ENCODE data around the gene CCDC12. TPM values are rescaled to one million over a fixed set of nuclear protein-coding genes. Genes with fewer than 3 reads are reported as not detected.

CCDC12 gene
- polyA plus RNA-seq, 6 donors from 2014 or later = 119 to 157 (median 123) TPM

DNA sequence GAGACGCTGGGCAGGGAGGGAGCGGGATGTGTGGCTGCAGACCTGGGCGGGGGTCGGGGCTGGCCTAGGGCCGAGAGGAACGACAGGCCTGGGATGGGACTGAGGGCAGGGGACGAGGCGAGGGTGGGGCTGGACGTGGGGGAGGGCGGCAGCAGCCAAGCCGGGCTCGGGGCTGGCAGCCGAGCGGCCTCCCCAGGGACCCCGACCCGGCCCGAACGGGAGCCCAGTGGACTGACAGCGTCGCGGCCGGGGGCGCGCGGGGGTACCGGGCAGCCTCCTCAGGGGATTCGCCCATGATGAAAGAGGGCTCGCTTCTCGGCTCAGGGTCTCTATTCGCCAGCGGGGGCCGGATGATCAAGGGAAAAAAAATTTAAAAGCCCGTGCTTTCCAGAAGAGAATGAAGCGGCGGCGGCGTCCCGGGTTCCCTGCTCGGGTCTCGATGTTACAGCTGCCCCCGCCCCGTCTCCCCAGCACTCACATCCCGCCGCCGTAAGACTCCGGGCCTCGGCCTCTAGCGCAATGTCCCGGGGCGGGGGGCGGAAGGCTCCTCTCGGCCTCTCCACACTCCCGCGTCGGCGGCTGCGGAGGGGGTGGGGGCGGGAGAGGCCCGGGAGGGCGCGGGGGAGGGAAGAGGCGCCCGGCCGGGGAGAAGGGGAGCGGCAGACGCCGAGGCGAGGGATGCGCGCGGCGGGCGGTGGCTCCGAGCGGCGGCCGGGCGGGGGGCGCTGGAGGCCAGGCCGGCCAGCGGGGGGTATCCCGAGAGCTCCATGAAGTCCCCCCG, 94.8 kb downstream of the CCDC12 start:
- no peaks in the 10 kb centered on the region for H3K9me3 Mint-ChIP-seq
- no peaks in the 10 kb centered on the region for H3K36me3 Mint-ChIP-seq
- peaks cover 25 to 50% (median 38%) of the 10 kb centered on the region in 3 donors for H3K27me3 Mint-ChIP-seq
- no peak overlapping the region for H3K27ac Mint-ChIP-seq
- peak overlapping the region in 7 of 8 donors; percentile 60 to 87 (median 77) for H3K4me3 Mint-ChIP-seq
- peaks cover 9 to 17% (median 13%) of the 10 kb centered on the region in 3 donors for H3K4me1 Mint-ChIP-seq
- DNase-seq (no peak), ATAC-seq (ENCODE audit: low read depth in 2 of 2) (peak; percentile 49 to 50)

GRCh38 chr3:46880884-46881595, 95.5 kb downstream of the CCDC12 start:
- no peak overlapping the region for H3K27ac Mint-ChIP-seq
- DNase-seq = no peak
- no peak for ATAC-seq (ENCODE audit: low read depth in 2 of 2)
- H3K4me1 Mint-ChIP-seq = peaks cover 9 to 17% (median 13%) of the 10 kb centered on the region in 3 donors
- no peaks in the 10 kb centered on the region for H3K36me3 Mint-ChIP-seq
- peaks cover 25 to 50% (median 38%) of the 10 kb centered on the region in 3 donors for H3K27me3 Mint-ChIP-seq
- no peaks in the 10 kb centered on the region for H3K9me3 Mint-ChIP-seq
- peak overlapping the region; percentile 9 to 88 (median 66) for H3K4me3 Mint-ChIP-seq

- no peaks in the 10 kb centered on the region for H3K9me3 Mint-ChIP-seq
- peaks cover 13 to 29% (median 19%) of the 10 kb centered on the region in 3 donors for H3K27me3 Mint-ChIP-seq
- no peak overlapping the region for H3K4me3 Mint-ChIP-seq
- no peak for DNase-seq
- no peak for ATAC-seq (ENCODE audit: low read depth in 2 of 2)
- peaks cover 15 to 27% (median 22%) of the 10 kb centered on the region in 3 donors for H3K4me1 Mint-ChIP-seq
- H3K27ac Mint-ChIP-seq = no peak overlapping the region
- H3K36me3 Mint-ChIP-seq = no peaks in the 10 kb centered on the region
Observed at GRCh38 chr3:46878781-46879436, 97.6 kb downstream of the CCDC12 start.

GRCh38 chr3:46877406-46878125, 99.0 kb downstream of the CCDC12 start, which contains the start of gene PTH1R:
TSS of gene PTH1R (plus strand) at chr3:46877721. CDS start at chr3:46883560, 5,839 bp downstream.
- Mint-ChIP-seq H3K27me3 (peaks cover 14 to 23% (median 15%) of the 10 kb centered on the region in 3 donors), H3K9me3 (no peaks in the 10 kb centered on the region), H3K36me3 (no peaks in the 10 kb centered on the region), H3K27ac (no peak within 1 kb of the TSS), H3K4me1 (peaks cover 25 to 34% (median 30%) of the 10 kb centered on the region in 3 donors), H3K4me3 (peak within 1 kb of the TSS in 2 of 8 donors; percentile 5 to 62)
- no peak for DNase-seq
- no peak for ATAC-seq (ENCODE audit: low read depth in 2 of 2)

- Mint-ChIP-seq H3K27me3 (peaks cover 15 to 19% (median 15%) of the 10 kb centered on the region in 3 donors), H3K9me3 (no peaks in the 10 kb centered on the region), H3K4me1 (peaks cover 22 to 30% (median 29%) of the 10 kb centered on the region in 3 donors), H3K27ac (no peak overlapping the region), H3K4me3 (no peak overlapping the region), H3K36me3 (no peaks in the 10 kb centered on the region)
- ATAC-seq (ENCODE audit: low read depth in 2 of 2) (no peak), DNase-seq (no peak)
Observed at GRCh38 chr3:46876313-46877300, 99.9 kb downstream of the CCDC12 start.

DNA sequence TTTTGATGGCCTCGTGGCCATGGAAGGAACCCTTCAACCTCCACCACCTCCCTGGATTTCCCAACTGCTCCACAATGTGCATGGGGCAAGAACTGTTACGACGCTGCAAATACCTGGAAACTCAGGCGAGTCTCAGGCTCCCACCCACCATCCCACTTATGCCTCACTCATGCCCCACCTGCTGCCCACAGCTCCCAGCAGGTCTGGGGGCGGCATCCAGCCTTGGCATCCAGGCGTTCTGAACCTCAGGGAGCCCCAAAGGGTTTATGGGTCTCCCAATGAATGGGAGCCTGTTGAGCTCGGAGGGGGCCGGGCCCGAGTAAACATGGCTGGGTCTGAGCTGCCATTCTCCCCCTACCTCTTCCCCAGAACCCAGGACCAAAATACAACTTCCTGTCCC, 101.0 kb downstream of the CCDC12 start:
- H3K4me3 Mint-ChIP-seq = no peak overlapping the region
- H3K9me3 Mint-ChIP-seq = no peaks in the 10 kb centered on the region
- H3K27ac Mint-ChIP-seq = peak overlapping the region in 2 of 6 donors; percentile 9 to 21
- no peaks in the 10 kb centered on the region for H3K36me3 Mint-ChIP-seq
- H3K27me3 Mint-ChIP-seq = peaks cover 14 to 21% (median 18%) of the 10 kb centered on the region in 3 donors
- no peak for DNase-seq
- no peak for ATAC-seq (ENCODE audit: low read depth in 2 of 2)
- H3K4me1 Mint-ChIP-seq = peaks cover 19 to 29% (median 25%) of the 10 kb centered on the region in 3 donors

DNA sequence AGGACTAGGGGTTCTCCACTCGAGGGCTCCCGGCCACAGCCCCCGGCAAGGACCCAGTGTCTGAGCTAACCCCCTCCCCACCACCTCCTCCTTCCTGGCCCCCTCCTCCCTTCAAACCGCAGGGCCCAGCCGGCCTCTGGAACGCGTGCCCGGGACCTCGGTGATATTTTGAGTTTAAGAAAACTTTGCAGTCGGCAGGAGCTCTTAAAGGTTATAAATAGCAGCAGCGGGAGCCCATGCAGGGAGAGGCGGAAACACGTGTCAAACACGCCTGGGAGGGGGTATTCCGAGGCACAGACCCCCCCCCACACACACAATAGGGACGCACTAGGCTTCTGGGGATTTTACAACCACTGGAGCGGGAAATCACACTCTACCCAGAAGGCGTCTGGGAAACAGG, 102.1 kb downstream of the CCDC12 start:
- Mint-ChIP-seq H3K9me3 (no peaks in the 10 kb centered on the region), H3K4me3 (peak overlapping the region in 4 of 8 donors; percentile 13 to 69 (median 25)), H3K27me3 (peaks cover 10 to 23% (median 14%) of the 10 kb centered on the region in 3 donors), H3K4me1 (peaks cover 21 to 25% (median 23%) of the 10 kb centered on the region in 3 donors), H3K27ac (peak overlapping the region in 3 of 6 donors; percentile 11 to 68 (median 37)), H3K36me3 (no peaks in the 10 kb centered on the region)
- no peak for DNase-seq
- ATAC-seq (ENCODE audit: low read depth in 2 of 2) = peak; percentile 74 to 80

GRCh38 chr3:46873521-46873920, 103.0 kb downstream of the CCDC12 start:
- peaks cover 10 to 32% (median 23%) of the 10 kb centered on the region in 3 donors for H3K27me3 Mint-ChIP-seq
- H3K4me3 Mint-ChIP-seq = peak overlapping the region in 2 of 8 donors; percentile 14 to 60
- H3K4me1 Mint-ChIP-seq = peaks cover 21 to 25% (median 23%) of the 10 kb centered on the region in 3 donors
- peak overlapping the region in 1 of 6 donors; percentile 57 for H3K27ac Mint-ChIP-seq
- no peaks in the 10 kb centered on the region for H3K36me3 Mint-ChIP-seq
- peak in 1 of 2 donors; percentile 4 for ATAC-seq (ENCODE audit: low read depth in 2 of 2)
- DNase-seq = no peak
- no peaks in the 10 kb centered on the region for H3K9me3 Mint-ChIP-seq

Other genes with a start within 250 kb of the CCDC12 start
- not detected for gene MYL3, start 113.3 kb downstream of the CCDC12 start, polyA plus RNA-seq (ENCODE audit: low read depth in 6 of 6)
- gene PTH1R, start 99.0 kb downstream of the CCDC12 start, polyA plus RNA-seq (ENCODE audit: low read depth in 6 of 6) = not detected
- 1 to 10 TPM in 4 of 6 donors, under 1 TPM in 1, not detected in 1; 0.34 to 2.2 (median 1.5) TPM for gene NBEAL2, start 2.9 kb upstream of the CCDC12 start, polyA plus RNA-seq (ENCODE audit: low read depth in 6 of 6)
- 10 to 100 TPM in 5 of 6 donors, 1 to 10 TPM in 1; 7.0 to 41.3 (median 19.6) TPM for gene SETD2, start 187.4 kb upstream of the CCDC12 start, polyA plus RNA-seq (ENCODE audit: low read depth in 6 of 6)

Data from naive B cell (primary cell).